Gastroesophageal sphincter (tissue), 4 donors: ENCODE results near the gene CHORDC1. TPM values are rescaled to one million over a fixed set of nuclear protein-coding genes. Genes with fewer than 3 reads are reported as not detected.
A peak's percentile ranks its signal among the peaks of the same experiment; 100 is the strongest.

Experiments used
- ATAC-seq: fragments of 150-250 bp; one replicate; pipeline ENCODE4 v1.9.1; 2016; ENCODE audit warnings: mild to moderate bottlenecking, moderate library complexity
- H3K27ac ChIP-seq, 4 donors: fragments of 200-600 bp; sonication (generic) in 3 of 4; 1 replicate in 3 of 4; 2 replicates in 1 of 4; pipeline ENCODE4 v1.5.1; 2016 to 2019
- H3K27me3 ChIP-seq: fragments of 200-600 bp; sonication (generic); one replicate; pipeline ENCODE4 v1.5.1; 2019
- H3K36me3 ChIP-seq, 2 donors: fragments of 200-600 bp; sonication (generic); one replicate each; pipeline ENCODE4 v1.5.1; 2019; ENCODE audit warnings: control low read depth in 1 of 2
- H3K4me1 ChIP-seq, 3 donors: fragments of 200-600 bp; sonication (generic); 1 replicate in 2 of 3; 2 replicates in 1 of 3; pipeline ENCODE4 v1.5.1; 2016 to 2019; ENCODE audit warnings: control low read depth in 2 of 3
- H3K4me3 ChIP-seq, 2 donors: fragments of 200-600 bp; sonication (generic); one replicate each; pipeline ENCODE4 v1.5.1; 2019; ENCODE audit warnings: mild to moderate bottlenecking in 1 of 2, moderate library complexity in 1 of 2
- H3K9me3 ChIP-seq, 3 donors: fragments of 200-600 bp; sonication (generic); one replicate each; pipeline ENCODE4 v1.5.1; 2017 to 2019; ENCODE audit warnings: control low read depth in 2 of 3
- EP300 ChIP-seq: sonication (generic); formaldehyde crosslinking; IDR thresholded peaks from one replicate; pipeline ENCODE4 v1.6.1; 2017; ENCODE audit warnings: antibody characterized with exemption, mild to moderate bottlenecking
- POLR2A ChIP-seq, 2 donors: fragments of 450-650 bp; IDR thresholded peaks; one replicate each; pipeline ENCODE4 v1.6.1; 2017; ENCODE audit warnings: antibody characterized with exemption in 2 of 2, mild to moderate bottlenecking in 2 of 2, moderate library complexity in 1 of 2
- POLR2AphosphoS5 ChIP-seq: sonication (generic); formaldehyde crosslinking; IDR thresholded peaks from one replicate; pipeline ENCODE4 v1.6.1; 2017; ENCODE audit warnings: antibody characterized with exemption
- WGBS, 2 donors: methylation state at CpG; one replicate each; pipeline ENCODE4 v1.1.5; 2018; ENCODE audit warnings: low coverage in 1 of 2; 5-methylcytosine and 5-hydroxymethylcytosine counted together
- total RNA-seq, 4 donors: library from RNA; depleted of rRNA; stranded (reverse); fragments of >200 nt; gene quantifications; one replicate each; pipeline ENCODE4 v1.1.0, GENCODE V29; 2016
- TF ChIP-seq, protein P1 (sequence below), 4 experiments: fragments of 200-600 bp in 2 of 4; fragments of 450-650 bp in 2 of 4; sonication (generic) in 1 of 4; IDR thresholded peaks; one replicate each; pipeline ENCODE4 v1.5.1; 2017 to 2019; ENCODE audit warnings: antibody characterized with exemption in 4 of 4, mild to moderate bottlenecking in 2 of 4, moderate library complexity in 2 of 4

Gene CHORDC1
- total RNA-seq, 4 donors from 2014 or later = 49.1 to 99.6 (median 53.5) TPM

DNA sequence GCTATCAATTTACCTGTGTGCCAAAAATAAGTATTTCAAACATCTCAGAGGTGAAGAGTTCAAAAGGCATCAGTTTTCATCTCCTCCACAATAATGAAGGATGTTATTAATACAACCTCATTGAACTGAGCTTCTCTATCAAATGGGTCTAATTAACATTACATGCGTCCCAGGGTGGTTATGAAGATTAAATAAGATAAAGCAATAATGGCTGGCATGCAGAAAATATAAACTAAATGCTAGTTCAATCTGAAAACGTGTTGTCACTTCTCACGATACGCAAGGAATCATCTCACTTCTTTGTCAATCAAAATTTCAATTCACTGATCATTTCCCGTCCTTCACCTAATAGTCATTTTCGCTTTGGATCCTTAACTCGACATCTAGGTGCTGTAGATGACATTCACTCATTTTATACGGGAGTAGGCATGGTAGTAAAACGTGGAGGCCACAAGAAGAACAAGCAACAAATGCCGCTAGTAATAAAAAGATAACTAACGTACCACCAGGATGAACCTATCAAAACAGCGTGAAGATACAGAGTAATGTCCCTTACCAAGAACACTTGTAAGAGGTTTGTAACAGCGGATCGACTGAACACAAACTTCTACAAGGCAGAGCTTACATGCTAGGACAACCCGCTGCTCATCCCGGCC lies 918 bp downstream of the CHORDC1 start:
- H3K9me3 ChIP-seq = no peaks in the 10 kb centered on the region
- peak overlapping the region; percentile 85 to 98 (median 96) for H3K27ac ChIP-seq
- no peaks in the 10 kb centered on the region for H3K27me3 ChIP-seq
- WGBS, 2 donors = 4 to 6% methylated on average over 10 to 15 of the region's 16 CpGs
- H3K36me3 ChIP-seq = no peaks in the 10 kb centered on the region
- TF ChIP-seq EP300 (no peak), POLR2A (IDR thresholded peaks at IDR 0.05) (no peak), POLR2AphosphoS5 (no peak)
- TF ChIP-seq, protein P1, sequence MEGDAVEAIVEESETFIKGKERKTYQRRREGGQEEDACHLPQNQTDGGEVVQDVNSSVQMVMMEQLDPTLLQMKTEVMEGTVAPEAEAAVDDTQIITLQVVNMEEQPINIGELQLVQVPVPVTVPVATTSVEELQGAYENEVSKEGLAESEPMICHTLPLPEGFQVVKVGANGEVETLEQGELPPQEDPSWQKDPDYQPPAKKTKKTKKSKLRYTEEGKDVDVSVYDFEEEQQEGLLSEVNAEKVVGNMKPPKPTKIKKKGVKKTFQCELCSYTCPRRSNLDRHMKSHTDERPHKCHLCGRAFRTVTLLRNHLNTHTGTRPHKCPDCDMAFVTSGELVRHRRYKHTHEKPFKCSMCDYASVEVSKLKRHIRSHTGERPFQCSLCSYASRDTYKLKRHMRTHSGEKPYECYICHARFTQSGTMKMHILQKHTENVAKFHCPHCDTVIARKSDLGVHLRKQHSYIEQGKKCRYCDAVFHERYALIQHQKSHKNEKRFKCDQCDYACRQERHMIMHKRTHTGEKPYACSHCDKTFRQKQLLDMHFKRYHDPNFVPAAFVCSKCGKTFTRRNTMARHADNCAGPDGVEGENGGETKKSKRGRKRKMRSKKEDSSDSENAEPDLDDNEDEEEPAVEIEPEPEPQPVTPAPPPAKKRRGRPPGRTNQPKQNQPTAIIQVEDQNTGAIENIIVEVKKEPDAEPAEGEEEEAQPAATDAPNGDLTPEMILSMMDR (IDR thresholded peaks at IDR 0.05) = no peak
- ATAC-seq = no peak
- peaks cover 12 to 70% (median 19%) of the 10 kb centered on the region in 3 donors for H3K4me1 ChIP-seq
- peak overlapping the region; percentile 89 to 92 for H3K4me3 ChIP-seq

DNA sequence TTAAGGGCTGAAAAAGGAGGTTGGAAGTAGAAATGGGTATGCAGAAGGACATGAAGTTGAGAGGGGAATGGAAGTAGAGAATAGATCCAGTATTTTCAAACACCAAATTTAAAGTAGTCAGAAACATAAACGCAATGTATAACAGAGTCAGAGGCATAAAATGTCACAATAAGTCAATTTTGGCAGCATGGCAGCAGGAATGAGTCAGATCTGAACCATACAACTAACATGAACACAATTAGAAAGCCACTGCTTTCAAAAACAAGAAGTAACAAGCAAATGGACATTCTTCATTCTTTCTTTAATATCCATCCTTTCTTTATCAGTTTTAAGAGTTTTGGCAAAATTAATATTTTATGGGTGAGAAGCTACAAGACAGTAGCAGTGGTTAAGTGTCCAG lies 2.5 kb downstream of the CHORDC1 start:
- peak overlapping the region in 1 of 2 donors; percentile 89 for H3K4me3 ChIP-seq

DNA sequence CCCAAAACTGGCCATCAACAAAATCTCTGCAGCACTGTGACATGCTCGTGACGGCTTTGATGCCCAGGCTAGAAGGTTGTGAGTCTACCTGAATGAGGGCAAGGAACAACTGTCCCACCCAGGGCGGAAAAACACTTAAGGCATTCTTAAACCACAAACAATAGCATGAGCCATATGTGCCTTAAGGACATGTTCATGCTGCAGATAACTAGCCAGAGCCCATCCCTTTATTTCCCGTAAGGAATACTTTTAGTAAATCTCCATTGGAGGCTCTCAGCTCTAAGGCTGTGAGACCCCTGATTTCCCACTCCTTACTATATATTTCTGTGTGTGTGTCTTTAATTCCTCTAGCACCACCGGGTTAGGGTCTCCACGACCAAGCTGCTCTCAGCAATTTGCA lies 3.4 kb downstream of the CHORDC1 start:
- no peaks in the 10 kb centered on the region for H3K36me3 ChIP-seq
- peaks cover 12 to 70% (median 19%) of the 10 kb centered on the region in 3 donors for H3K4me1 ChIP-seq
- no peaks in the 10 kb centered on the region for H3K27me3 ChIP-seq
- no peak overlapping the region for H3K4me3 ChIP-seq
- no peak overlapping the region for H3K27ac ChIP-seq
- no peak for ATAC-seq
- H3K9me3 ChIP-seq = no peaks in the 10 kb centered on the region
- 91 to 96% methylated on average over 3 to 6 of the region's 6 CpGs for WGBS, 2 donors
- TF ChIP-seq POLR2A (IDR thresholded peaks at IDR 0.05) = no peak

More for the DNA sequence above, 2.5 kb downstream of the CHORDC1 start:
- no peaks in the 10 kb centered on the region for H3K36me3 ChIP-seq
- H3K9me3 ChIP-seq = no peaks in the 10 kb centered on the region
- TF ChIP-seq, protein P1 (IDR thresholded peaks at IDR 0.05) = no peak
- TF ChIP-seq POLR2AphosphoS5 = no peak
- TF ChIP-seq EP300 = no peak
- TF ChIP-seq POLR2A (IDR thresholded peaks at IDR 0.05) = no peak
- peaks cover 12 to 79% (median 19%) of the 10 kb centered on the region in 3 donors for H3K4me1 ChIP-seq
- WGBS, 2 donors = 36 to 68% methylated on average over 1 of the region's 1 CpG
- no peak for ATAC-seq
- no peaks in the 10 kb centered on the region for H3K27me3 ChIP-seq
- no peak overlapping the region for H3K27ac ChIP-seq

- peaks cover 12 to 62% (median 19%) of the 10 kb centered on the region in 3 donors for H3K4me1 ChIP-seq
- no peak overlapping the region for H3K27ac ChIP-seq
- no peak for TF ChIP-seq POLR2A (IDR thresholded peaks at IDR 0.05)
- TF ChIP-seq POLR2AphosphoS5 = no peak
- TF ChIP-seq, protein P1 (IDR thresholded peaks at IDR 0.05) = no peak
- TF ChIP-seq EP300 = no peak
These were observed 4.2 kb downstream of the CHORDC1 start for GRCh38 chr11:90218606-90219005.

GRCh38 chr11:90216611-90217010 lies 6.2 kb downstream of the CHORDC1 start:
- H3K27ac ChIP-seq = no peak overlapping the region
- 70 to 85% methylated on average over 5 of the region's 5 CpGs for WGBS, 2 donors
- no peak overlapping the region for H3K4me3 ChIP-seq
- no peaks in the 10 kb centered on the region for H3K27me3 ChIP-seq
- TF ChIP-seq, protein P1 (IDR thresholded peaks at IDR 0.05) = no peak
- no peak for TF ChIP-seq POLR2A (IDR thresholded peaks at IDR 0.05)
- no peak for TF ChIP-seq EP300
- no peak for TF ChIP-seq POLR2AphosphoS5
- peaks cover 0 to 24% of the 10 kb centered on the region in 2 donors for H3K36me3 ChIP-seq
- no peak for ATAC-seq
- H3K9me3 ChIP-seq = no peaks in the 10 kb centered on the region
- peaks cover 10 to 55% (median 19%) of the 10 kb centered on the region in 3 donors for H3K4me1 ChIP-seq

More at GRCh38 chr11:90218606-90219005, 4.2 kb downstream of the CHORDC1 start:
- ATAC-seq = no peak
- no peak overlapping the region for H3K4me3 ChIP-seq
- H3K9me3 ChIP-seq = no peaks in the 10 kb centered on the region
- no peaks in the 10 kb centered on the region for H3K27me3 ChIP-seq
- peaks cover 0 to 4% of the 10 kb centered on the region in 2 donors for H3K36me3 ChIP-seq
- 86% methylated on average over 1 of the region's 2 CpGs; no CpG with 5 or more reads in 1 of the 2 donors for WGBS, 2 donors
